RWPE1 (cell line): Measurements from ENCODE around the gene TPCN2.

Source experiments
- CTCF ChIA-PET: fragments of 350-600 bp; sonication (Branson Sonifier 250); formaldehyde crosslinking; extraction: SDS; loops from one replicate; lab custom pipeline; 2021; lab: Yijun Ruan, JAX
- POLR2A ChIA-PET: fragments of 400-600 bp; formaldehyde crosslinking; extraction: SDS; loops from one replicate; lab custom pipeline; 2020; ENCODE audit warnings: antibody characterized with exemption; ENCODE audit not compliant: low non-redundant PET; lab: Yijun Ruan, JAX
- DNase-seq: peaks from one replicate; pipeline ENCODE4 v3.0.0; 2012; ENCODE audit warnings: low spot score
- H3K27ac ChIP-seq: fragments of 450-650 bp; 2 replicates; pipeline ENCODE4 v1.5.1; 2017
- CTCF ChIP-seq: fragments of 450-650 bp; conservative IDR thresholded peaks from 2 replicates; pipeline ENCODE4 v1.5.1; 2017; ENCODE audit warnings: low read depth, mild to moderate bottlenecking

TPCN2 gene

DNA sequence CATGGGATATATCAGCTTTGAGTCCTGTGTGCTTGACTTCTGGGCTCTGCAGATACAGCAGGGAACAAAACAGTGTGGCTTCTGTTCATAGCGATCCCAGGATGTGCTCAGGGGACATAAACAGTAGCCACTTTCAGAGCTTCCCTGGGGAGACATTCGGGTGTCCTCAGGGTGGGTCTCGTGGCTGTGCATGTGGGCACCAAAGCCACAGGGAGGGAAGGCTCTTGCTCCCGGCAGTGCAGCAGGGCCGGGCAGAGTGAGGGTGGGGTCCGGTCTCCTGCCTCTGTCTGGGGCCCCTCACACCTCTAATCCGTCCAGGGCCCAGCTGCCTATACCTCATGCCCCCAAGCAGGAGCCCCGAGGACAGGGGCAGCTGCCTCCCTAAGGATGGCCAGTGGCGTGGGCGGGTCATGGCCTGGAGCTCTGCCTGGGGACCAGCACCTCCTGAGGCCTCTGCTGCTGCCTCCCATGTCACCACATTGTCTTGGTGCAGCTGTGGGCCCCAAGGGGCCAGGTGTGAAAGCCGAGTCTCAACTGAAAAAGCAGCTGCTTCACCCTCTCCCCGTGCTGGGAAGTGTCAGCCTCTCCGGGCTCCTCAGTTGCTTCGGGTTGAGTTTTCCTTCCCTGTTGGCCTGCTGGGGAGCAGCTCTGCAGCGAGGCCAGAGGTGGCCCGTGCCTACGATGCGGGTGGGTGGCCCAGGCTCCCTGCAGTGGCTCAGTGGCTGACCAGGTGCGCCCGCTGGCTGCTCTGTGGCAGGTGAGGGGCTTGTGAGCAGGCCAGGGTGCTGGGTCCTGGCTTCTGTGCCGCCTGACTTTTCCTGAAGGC is 3.8 kb downstream of the TPCN2 start:
- peak overlapping the region; percentile 74 for H3K27ac ChIP-seq
- ChIA-PET POLR2A (no interaction called here), CTCF (no interaction called here)
- no peak for TF ChIP-seq CTCF
- DNase-seq, result no peak

GRCh38 chr11:69053169-69053477 is 4.4 kb downstream of the TPCN2 start:
- ChIA-PET POLR2A (no interaction called here), CTCF (no interaction called here)
- DNase-seq, result no peak
- peak overlapping the region; percentile 74 for H3K27ac ChIP-seq
- TF ChIP-seq CTCF, result no peak

DNA sequence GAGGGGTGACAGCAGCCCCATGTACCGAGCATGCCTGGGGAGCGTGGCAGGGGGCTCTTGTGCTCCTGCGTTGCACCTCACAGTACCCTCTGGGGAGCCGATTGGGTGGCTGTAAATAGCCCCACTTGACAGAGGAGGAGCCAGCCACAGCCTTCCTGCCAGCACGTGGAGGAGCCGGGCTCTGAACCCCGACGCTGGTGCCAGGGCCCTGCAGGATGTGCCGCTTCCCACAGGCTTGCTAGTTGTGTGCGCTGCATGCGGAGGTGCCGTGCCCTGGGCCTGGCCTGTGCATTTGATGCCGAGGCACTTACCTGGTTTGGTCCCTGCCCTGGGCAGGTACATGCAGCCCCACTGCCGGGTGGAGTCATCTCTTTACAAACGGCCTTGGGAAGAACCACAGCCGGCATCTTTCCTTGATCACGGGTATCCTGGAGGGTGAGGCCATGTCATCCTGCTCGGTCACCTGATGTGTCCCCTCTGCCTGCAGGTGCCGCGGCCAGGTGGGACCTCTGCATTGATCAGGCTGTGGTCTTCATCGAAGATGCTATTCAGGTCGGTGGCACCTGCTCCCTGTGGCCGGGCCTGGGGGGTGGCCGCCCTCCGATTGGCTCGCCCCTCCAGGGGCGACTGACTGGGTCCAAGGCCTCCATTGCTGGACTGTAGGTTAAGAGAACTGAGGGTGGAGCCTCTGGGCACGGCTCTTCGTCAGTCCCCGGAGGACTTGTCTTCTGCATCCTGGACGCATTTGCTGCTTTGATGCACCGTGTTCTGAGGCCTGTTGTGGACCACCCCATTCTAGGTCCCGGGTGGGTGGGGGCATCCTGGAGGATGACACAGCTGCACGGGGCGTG is 5.0 kb downstream of the TPCN2 start:
- ChIA-PET CTCF (no interaction called here), POLR2A (no interaction called here)
- no peak for TF ChIP-seq CTCF
- no peak for DNase-seq
- no peak overlapping the region for H3K27ac ChIP-seq

GRCh38 chr11:69054397-69055211 is 5.9 kb downstream of the TPCN2 start:
- H3K27ac ChIP-seq, result no peak overlapping the region
- DNase-seq, result no peak
- POLR2A ChIA-PET, result no interaction called here
- no peak for TF ChIP-seq CTCF
- CTCF ChIA-PET, result no interaction called here

GRCh38 chr11:69055212-69055586 is 6.5 kb downstream of the TPCN2 start:
- POLR2A ChIA-PET, result no interaction called here
- DNase-seq, result no peak
- TF ChIP-seq CTCF, result no peak
- H3K27ac ChIP-seq, result no peak overlapping the region
- CTCF ChIA-PET, result no interaction called here
